Tibial nerve (tissue), 4 donors: ENCODE results near the gene CRYBG3. TPM values are rescaled to one million over a fixed set of nuclear protein-coding genes. Genes with fewer than 3 reads are reported as not detected.
"Not testable (repeated sequence)": the region's sequence is repeated elsewhere in the genome, so short reads cannot be mapped to it uniquely, and the experiment has no call there.

ENCODE experiments used
- DNase-seq, 2 donors: peaks; one replicate each; pipeline ENCODE4 v3.0.0-alpha.2; 2019; ENCODE audit warnings: low spot score in 2 of 2
- H3K27ac ChIP-seq, 4 donors: fragments of 200-600 bp; sonication (generic) in 3 of 4; one replicate each; pipeline ENCODE4 v1.5.1; 2017 to 2019; ENCODE audit warnings: mild to moderate bottlenecking in 1 of 4
- H3K27me3 ChIP-seq, 2 donors: fragments of 200-600 bp; sonication (generic) in 1 of 2; one replicate each; pipeline versions ENCODE4 v1.5.1 to v1.6.0; 2017 to 2019
- H3K36me3 ChIP-seq, 3 donors: fragments of 200-600 bp; sonication (generic); one replicate each; pipeline ENCODE4 v1.5.1; 2018 to 2019
- H3K4me1 ChIP-seq, 4 donors: fragments of 200-600 bp; sonication (generic) in 3 of 4; one replicate each; pipeline ENCODE4 v1.5.1; 2017 to 2019
- H3K4me3 ChIP-seq, 4 donors: fragments of 200-600 bp; sonication (generic) in 3 of 4; one replicate each; pipeline ENCODE4 v1.5.1; 2017 to 2019; ENCODE audit warnings: mild to moderate bottlenecking in 1 of 4, moderate library complexity in 1 of 4
- H3K9me3 ChIP-seq, 4 donors: fragments of 200-600 bp; sonication (generic) in 3 of 4; one replicate each; pipeline ENCODE4 v1.5.1; 2017 to 2019
- EP300 ChIP-seq, 2 donors: sonication (generic); formaldehyde crosslinking; IDR thresholded peaks; one replicate each; pipeline ENCODE4 v1.6.1; 2017; ENCODE audit warnings: antibody characterized with exemption in 2 of 2, mild to moderate bottlenecking in 1 of 2
- POLR2A ChIP-seq, 2 donors: fragments of 450-650 bp; IDR thresholded peaks; one replicate each; pipeline ENCODE4 v1.6.1; 2017; ENCODE audit warnings: antibody characterized with exemption in 2 of 2, mild to moderate bottlenecking in 2 of 2, moderate library complexity in 2 of 2
- WGBS, 2 donors: methylation state at CpG; one replicate each; pipeline ENCODE4 v1.1.5; 2018; 5-methylcytosine and 5-hydroxymethylcytosine counted together
- total RNA-seq, 4 donors: library from RNA; depleted of rRNA; stranded (reverse); fragments of >200 nt; gene quantifications; one replicate each; pipeline ENCODE4 v1.1.0, GENCODE V29; 2016
- TF ChIP-seq, protein P1 (sequence below), 5 experiments: fragments of 200-600 bp in 3 of 5; fragments of 450-650 bp in 2 of 5; sonication (generic) in 3 of 5; IDR thresholded peaks; one replicate each; pipeline ENCODE4 v1.5.1; 2016 to 2019; ENCODE audit warnings: antibody characterized with exemption in 5 of 5, mild to moderate bottlenecking in 3 of 5, moderate library complexity in 2 of 5

CRYBG3 gene
- total RNA-seq, 4 donors from 2014 or later: 30.9 to 48.1 (median 32.1) TPM

DNA sequence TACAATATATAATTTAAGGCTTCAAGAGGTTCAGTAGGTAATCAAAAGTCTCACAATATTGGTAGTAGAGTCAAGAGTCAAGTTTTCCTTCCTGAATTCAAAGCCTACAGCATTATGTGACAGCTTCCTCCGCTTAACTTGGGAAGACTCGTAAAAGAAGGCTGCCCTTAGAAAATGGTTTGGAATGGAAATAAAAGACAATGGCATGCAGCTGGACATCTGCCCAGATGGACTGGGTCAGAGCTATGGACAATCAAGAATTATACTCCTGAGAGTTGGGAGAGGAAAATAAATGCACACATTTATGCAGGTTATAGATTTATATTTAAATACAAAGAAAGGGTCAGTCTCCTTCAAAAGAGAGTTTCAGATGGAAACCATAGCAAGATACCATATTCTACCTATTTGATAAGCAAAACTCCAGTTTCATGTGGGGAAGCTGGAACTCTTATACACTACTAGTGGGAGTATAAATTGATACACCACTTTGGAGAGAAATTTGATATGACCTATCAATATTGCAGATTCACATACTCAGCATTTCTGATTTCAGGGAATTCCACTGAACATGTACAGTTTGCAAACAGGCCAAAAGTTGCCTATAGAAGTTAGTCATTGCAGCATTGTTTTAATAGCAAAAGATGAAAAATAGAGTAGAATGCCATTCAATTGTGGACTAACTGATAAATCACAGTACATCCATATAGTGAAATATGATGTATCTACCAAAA lies 6.1 kb downstream of the CRYBG3 start:
- no peaks in the 10 kb centered on the region for H3K36me3 ChIP-seq
- no peak for DNase-seq
- 36 to 48% methylated on average over 2 of the region's 2 CpGs for WGBS, 2 donors
- H3K9me3 ChIP-seq: no peaks in the 10 kb centered on the region
- no peak overlapping the region for H3K27ac ChIP-seq
- no peaks in the 10 kb centered on the region for H3K27me3 ChIP-seq
- no peak overlapping the region for H3K4me3 ChIP-seq
- peaks cover 0 to 59% (median 6%) of the 10 kb centered on the region in 4 donors for H3K4me1 ChIP-seq
- no peak for TF ChIP-seq EP300 (IDR thresholded peaks at IDR 0.05)
- TF ChIP-seq, protein P1, sequence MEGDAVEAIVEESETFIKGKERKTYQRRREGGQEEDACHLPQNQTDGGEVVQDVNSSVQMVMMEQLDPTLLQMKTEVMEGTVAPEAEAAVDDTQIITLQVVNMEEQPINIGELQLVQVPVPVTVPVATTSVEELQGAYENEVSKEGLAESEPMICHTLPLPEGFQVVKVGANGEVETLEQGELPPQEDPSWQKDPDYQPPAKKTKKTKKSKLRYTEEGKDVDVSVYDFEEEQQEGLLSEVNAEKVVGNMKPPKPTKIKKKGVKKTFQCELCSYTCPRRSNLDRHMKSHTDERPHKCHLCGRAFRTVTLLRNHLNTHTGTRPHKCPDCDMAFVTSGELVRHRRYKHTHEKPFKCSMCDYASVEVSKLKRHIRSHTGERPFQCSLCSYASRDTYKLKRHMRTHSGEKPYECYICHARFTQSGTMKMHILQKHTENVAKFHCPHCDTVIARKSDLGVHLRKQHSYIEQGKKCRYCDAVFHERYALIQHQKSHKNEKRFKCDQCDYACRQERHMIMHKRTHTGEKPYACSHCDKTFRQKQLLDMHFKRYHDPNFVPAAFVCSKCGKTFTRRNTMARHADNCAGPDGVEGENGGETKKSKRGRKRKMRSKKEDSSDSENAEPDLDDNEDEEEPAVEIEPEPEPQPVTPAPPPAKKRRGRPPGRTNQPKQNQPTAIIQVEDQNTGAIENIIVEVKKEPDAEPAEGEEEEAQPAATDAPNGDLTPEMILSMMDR (IDR thresholded peaks at IDR 0.05): no peak
- TF ChIP-seq POLR2A (IDR thresholded peaks at IDR 0.05): no peak

DNA sequence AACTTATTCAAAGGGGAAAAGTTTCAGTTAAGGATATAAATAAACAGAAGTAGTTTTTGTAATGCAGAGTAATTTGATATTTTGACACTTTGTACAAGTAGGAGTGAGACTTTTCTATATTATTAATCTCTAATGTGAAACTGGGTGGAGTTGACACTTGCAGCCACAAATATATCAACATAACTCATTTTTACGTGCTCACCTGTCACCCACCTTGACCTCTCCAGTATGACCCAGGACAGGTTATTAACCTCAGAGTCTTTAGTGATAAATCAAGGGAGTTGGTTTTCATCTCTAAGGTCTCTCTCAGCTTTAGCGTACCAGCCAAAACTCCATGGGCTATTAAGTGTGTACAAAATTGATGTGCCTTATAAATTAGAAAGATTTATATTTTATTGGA lies 7.4 kb downstream of the CRYBG3 start:
- H3K4me3 ChIP-seq: no peak overlapping the region
- no peaks in the 10 kb centered on the region for H3K27me3 ChIP-seq
- DNase-seq: no peak
- H3K9me3 ChIP-seq: no peaks in the 10 kb centered on the region
- WGBS, 2 donors: 81 to 95% methylated on average over 2 of the region's 2 CpGs
- peaks cover 0 to 47% (median 1%) of the 10 kb centered on the region in 4 donors for H3K4me1 ChIP-seq
- no peak overlapping the region for H3K27ac ChIP-seq
- no peaks in the 10 kb centered on the region for H3K36me3 ChIP-seq
- TF ChIP-seq EP300 (IDR thresholded peaks at IDR 0.05) (no peak), POLR2A (IDR thresholded peaks at IDR 0.05) (no peak)
- TF ChIP-seq, protein P1 (IDR thresholded peaks at IDR 0.05): no peak

DNA sequence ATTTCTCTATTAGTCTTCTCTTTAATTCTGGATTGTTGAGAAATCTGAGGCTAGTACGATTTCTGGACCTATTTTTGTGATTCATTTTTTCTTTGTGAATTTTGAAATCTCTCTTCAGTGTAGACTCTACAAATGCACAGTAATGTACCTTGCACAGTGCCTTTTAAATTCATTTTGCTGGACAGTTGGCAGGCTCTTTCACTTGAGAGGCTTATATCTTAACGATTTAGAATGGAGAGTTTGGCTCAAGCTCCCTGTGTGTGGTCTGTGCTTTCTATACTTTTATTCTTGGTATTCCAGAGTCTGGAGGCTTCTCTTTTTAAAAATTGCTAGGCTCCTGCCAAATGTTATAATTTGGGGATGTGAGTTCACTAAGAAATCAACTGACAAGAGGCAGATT lies 8.8 kb downstream of the CRYBG3 start:
- TF ChIP-seq EP300 (IDR thresholded peaks at IDR 0.05): no peak
- TF ChIP-seq, protein P1 (IDR thresholded peaks at IDR 0.05): no peak
- Histone ChIP-seq H3K4me1 (peaks cover 0 to 33% (median 1%) of the 10 kb centered on the region in 4 donors), H3K27me3 (no peaks in the 10 kb centered on the region), H3K9me3 (no peaks in the 10 kb centered on the region), H3K4me3 (no peak overlapping the region), H3K27ac (no peak overlapping the region), H3K36me3 (no peaks in the 10 kb centered on the region)
- WGBS, 2 donors: 39 to 48% methylated on average over 2 of the region's 2 CpGs
- DNase-seq: no peak

- Histone ChIP-seq H3K9me3 (no peaks in the 10 kb centered on the region), H3K4me1 (peaks cover 0 to 28% (median 1%) of the 10 kb centered on the region in 4 donors), H3K36me3 (no peaks in the 10 kb centered on the region), H3K27me3 (no peaks in the 10 kb centered on the region), H3K4me3 (no peak overlapping the region), H3K27ac (no peak overlapping the region)
- no peak for TF ChIP-seq EP300 (IDR thresholded peaks at IDR 0.05)
- TF ChIP-seq, protein P1 (IDR thresholded peaks at IDR 0.05): no peak
- no peak for TF ChIP-seq POLR2A (IDR thresholded peaks at IDR 0.05)
- DNase-seq: no peak
- WGBS, 2 donors: 96 to 100% methylated on average over 1 of the region's 1 CpG
Measured at GRCh38 chr3:97831140-97831539, 9.3 kb downstream of the CRYBG3 start.

- not testable (repeated sequence) for DNase-seq, H3K36me3 ChIP-seq, H3K27me3 ChIP-seq, H3K27ac ChIP-seq, H3K4me3 ChIP-seq, H3K9me3 ChIP-seq
- WGBS, 2 donors: 89 to 94% methylated on average over 4 of the region's 4 CpGs
- peaks cover 0 to 19% (median 1%) of the 10 kb centered on the region in 4 donors for H3K4me1 ChIP-seq
Measured at GRCh38 chr3:97833184-97833583, 11.4 kb downstream of the CRYBG3 start.
